GM10847 (cell line): ENCODE results near the gene CGB5.
"Not testable (repeated sequence)": the region's sequence is repeated elsewhere in the genome, so short reads cannot be mapped to it uniquely, and the experiment has no call there.

Source experiments
- POLR2A ChIP-seq: IDR thresholded peaks from 2 replicates; pipeline ENCODE4 v1.6.1; 2011; ENCODE audit not compliant: insufficient read length; ENCODE audit errors: extremely low read depth

Gene CGB5

GRCh38 chr19:49017666-49018351, 25.8 kb upstream of the CGB5 start:
- no peak for TF ChIP-seq POLR2A

DNA sequence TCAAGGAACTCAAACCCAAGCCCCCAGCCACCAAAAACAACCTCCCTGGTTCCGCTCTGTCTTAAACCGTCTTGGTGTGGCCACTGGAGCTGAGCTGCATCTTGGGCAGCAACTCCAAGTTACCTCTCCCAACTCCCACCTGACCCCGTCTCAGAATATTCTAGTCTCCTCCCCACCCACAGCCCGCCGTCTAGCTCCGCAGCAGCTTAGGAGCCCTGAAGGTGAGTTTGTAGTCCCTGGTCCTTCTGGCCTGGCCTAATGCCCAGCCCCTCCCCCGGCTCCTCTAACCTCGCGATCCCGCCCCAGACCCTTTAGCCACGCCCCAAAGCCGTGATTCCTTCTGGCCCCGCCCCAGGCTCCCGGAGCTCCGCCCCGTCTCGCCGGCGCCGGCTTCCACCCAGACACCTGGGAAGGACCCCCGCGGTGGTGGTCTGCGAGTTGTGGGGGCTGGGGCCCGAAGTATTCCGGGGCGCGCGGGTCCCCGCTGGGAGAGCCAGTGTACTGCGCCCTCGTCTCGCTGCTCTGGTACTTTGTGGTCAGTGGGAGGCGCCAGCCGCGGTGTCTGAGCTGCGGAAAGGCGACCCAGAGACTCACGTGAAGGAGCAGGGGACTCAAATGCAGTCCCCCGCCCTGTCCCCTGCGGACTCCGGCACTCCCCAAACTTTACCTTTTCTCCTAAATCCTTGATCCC, 24.3 kb upstream of the CGB5 start:
- TF ChIP-seq POLR2A = no peak

GRCh38 chr19:49020342-49020741, 23.3 kb upstream of the CGB5 start:
- no peak for TF ChIP-seq POLR2A

- no peak for TF ChIP-seq POLR2A
Measured at GRCh38 chr19:49020931-49021895, 22.4 kb upstream of the CGB5 start.

- TF ChIP-seq POLR2A = no peak
Measured at GRCh38 chr19:49022116-49022515, 21.5 kb upstream of the CGB5 start.

DNA sequence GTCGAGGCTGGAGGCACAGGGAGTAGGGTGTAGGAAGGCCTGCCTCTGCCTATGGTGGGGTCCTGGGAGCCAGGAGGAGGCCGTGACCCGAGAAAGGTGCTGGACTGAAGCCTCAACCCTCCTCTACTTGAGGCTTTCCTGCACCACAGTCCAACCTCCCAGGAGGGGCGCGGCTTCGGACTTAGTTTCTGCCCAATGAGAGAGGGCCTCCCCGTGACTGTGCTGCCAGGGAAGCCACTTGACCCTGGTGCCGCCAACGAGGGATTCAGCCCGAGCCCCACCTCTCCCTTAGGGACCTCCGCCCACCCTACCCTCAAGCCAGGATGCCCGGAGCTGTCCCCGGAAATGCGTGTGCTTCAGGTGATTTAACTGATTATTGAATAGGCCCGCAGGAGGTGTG, 19.4 kb upstream of the CGB5 start, which contains the start of gene CGB3:
TSS of gene CGB3 (minus strand) at position 101 of the 400 bp plus-strand sequence. CDS start 362 bp downstream, outside the sequence.
- TF ChIP-seq POLR2A = not testable (repeated sequence)

DNA sequence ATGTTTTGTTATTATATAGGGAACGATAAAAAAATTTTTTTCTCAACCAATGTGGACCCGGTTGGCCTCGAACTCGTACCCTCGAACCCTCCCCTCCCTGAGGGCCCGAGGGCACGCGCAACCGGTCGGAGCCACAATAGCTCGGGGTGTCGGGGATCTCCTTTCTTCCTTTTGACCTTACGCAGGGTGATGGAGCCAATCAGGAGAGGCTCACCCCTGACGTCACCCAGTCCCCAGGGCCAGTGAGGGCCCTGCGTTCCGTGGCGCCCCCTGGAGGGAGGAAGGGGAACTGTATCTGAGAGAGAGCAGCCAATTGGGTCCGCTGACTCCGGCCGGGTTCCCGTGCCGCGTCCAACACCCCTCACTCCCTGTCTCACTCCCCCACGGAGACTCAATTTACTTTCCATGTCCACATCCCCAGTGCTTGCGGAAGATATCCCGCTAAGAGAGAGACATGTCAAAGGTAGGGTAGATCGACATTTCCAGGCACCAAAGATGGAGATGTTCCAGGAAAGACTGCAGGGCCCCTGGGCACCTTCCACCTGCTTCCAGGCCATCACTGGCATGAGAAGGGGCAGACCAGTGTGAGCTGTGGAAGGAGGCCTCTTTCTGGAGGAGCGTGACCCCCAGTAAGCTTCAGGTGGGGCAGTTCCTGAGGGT, 11.9 kb upstream of the CGB5 start, which contains the start of gene CGB2:
TSS of gene CGB2 (plus strand) at position 249 of the 660 bp plus-strand sequence. CDS start at position 455, 206 bp downstream.
- not testable (repeated sequence) for TF ChIP-seq POLR2A

GRCh38 chr19:49036815-49037214, 6.8 kb upstream of the CGB5 start, which contains the start of gene CGB1:
Gene CGB1, minus strand, starts transcription at chr19:49036895. Its CDS starts 184 bp downstream, at chr19:49036711.
- TF ChIP-seq POLR2A = not testable (repeated sequence)

DNA sequence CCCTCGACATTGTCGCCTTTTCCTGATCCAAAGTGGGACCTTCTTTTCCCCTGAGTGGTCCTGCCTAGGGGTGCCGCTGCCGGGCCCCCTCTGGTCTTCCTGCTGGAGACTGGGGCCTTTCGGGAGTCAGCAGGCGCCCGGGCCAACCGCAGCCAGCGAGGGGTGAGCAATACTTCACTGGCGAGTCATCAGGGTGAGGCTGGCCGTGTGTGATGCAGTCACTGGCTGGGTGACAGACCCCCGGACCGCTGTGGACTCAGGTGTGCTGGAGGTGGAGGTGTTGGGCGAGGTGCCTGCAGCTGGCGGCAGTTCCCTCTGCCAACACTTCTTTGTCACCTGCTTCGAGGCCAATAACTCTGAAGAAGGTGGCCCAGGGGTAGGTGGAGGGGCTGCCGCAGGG, 1.5 kb upstream of the CGB5 start:
- TF ChIP-seq POLR2A = no peak

- TF ChIP-seq POLR2A = not testable (repeated sequence)
Measured at GRCh38 chr19:49049011-49049410, 5.4 kb downstream of the CGB5 start, which contains the start of gene CGB8. Gene CGB8, minus strand, starts transcription at chr19:49049111. Its CDS starts 372 bp downstream, at chr19:49048739.

DNA sequence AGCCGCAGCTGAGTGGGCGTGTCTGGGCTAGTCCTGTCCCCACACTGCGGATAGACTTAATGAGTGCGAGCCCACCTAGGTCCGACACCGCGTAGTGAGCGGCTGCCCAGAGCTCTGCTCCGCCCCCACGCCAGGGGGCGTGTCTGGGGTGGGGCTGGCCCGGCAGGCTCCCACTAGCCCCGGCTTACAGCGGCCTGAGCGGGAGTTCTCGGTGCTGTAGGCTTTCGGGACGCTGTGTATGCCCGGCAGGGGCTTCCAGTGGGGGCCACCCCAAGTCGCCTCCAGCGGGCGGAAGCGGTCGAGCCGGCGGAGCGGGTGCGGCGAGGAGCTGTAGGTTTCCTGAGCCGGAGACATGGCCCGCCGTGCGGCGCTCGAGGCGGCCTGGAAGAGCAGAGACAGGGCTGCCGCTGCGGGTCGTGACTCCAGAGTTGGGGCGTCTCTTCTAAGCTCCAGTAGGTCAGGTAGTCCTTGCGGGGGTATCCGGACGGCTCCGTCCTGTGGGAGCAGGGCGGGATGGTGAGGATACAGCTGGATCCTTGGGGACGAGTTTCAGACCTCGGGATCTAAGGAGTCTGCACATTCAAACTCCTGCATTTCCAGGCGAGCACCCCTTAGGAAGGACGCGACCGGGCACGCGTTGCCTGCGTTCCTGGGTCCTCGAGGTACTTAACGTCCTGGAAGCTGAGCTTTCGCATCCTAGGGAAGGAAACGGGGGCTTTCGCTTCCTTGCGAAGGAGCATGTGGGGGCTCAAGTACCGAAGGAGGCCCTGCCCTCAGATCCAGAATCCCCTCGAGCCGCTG, 12.7 kb downstream of the CGB5 start:
- TF ChIP-seq POLR2A = no peak

- TF ChIP-seq POLR2A = no peak
Measured at GRCh38 chr19:49057636-49058234, 14.1 kb downstream of the CGB5 start, which contains the start of gene CGB7. Gene CGB7, minus strand, starts transcription at chr19:49057749. Its CDS starts 2,374 bp downstream, at chr19:49055375.

- no peak for TF ChIP-seq POLR2A
Measured at GRCh38 chr19:49058562-49058961, 14.9 kb downstream of the CGB5 start.
